Mucosa of gallbladder (tissue), 1 donor: ENCODE measurements around the gene GP1BB. TPM values are rescaled to one million over a fixed set of nuclear protein-coding genes. Genes with fewer than 3 reads are reported as not detected.
"Not testable (repeated sequence)": the region's sequence is repeated elsewhere in the genome, so short reads cannot be mapped to it uniquely, and the experiment has no call there.

Source experiments
- DNase-seq: peaks from one replicate; pipeline ENCODE4 v3.0.0-alpha.2; 2020; ENCODE audit warnings: low spot score
- total RNA-seq: library from RNA; stranded (reverse); gene quantifications from one replicate; pipeline ENCODE4 v1.2.1, GENCODE V29; 2021
- donor health status: DM: no; HTN: no; CAD: no.

GP1BB gene
- total RNA-seq, 1 donor from 2014 or later: 5.4 TPM

GRCh38 chr22:19693981-19694670 is 29.2 kb upstream of the GP1BB start:
- DNase-seq: no peak

GRCh38 chr22:19694696-19695095 is 28.6 kb upstream of the GP1BB start:
- no peak for DNase-seq

- DNase-seq: no peak
Measured at GRCh38 chr22:19696504-19697276, 26.6 kb upstream of the GP1BB start.

- not testable (repeated sequence) for DNase-seq
Measured at GRCh38 chr22:19697871-19698270, 25.5 kb upstream of the GP1BB start.

GRCh38 chr22:19700790-19701419 is 22.4 kb upstream of the GP1BB start:
- no peak for DNase-seq

GRCh38 chr22:19701420-19702145 is 21.8 kb upstream of the GP1BB start:
- no peak for DNase-seq

GRCh38 chr22:19703869-19704268 is 19.5 kb upstream of the GP1BB start:
- DNase-seq: no peak

- no peak for DNase-seq
Measured at GRCh38 chr22:19704355-19705015, 18.9 kb upstream of the GP1BB start.

GRCh38 chr22:19705181-19705934 is 18.0 kb upstream of the GP1BB start:
- DNase-seq: no peak

- no peak for DNase-seq
Measured at GRCh38 chr22:19706661-19707151, 16.6 kb upstream of the GP1BB start.

GRCh38 chr22:19707347-19708290 is 15.7 kb upstream of the GP1BB start:
- no peak for DNase-seq

GRCh38 chr22:19708321-19709011 is 14.9 kb upstream of the GP1BB start:
- DNase-seq: no peak

- DNase-seq: no peak
Measured at GRCh38 chr22:19709063-19709769, 14.1 kb upstream of the GP1BB start.

- no peak for DNase-seq
Measured at GRCh38 chr22:19710020-19710768, 13.1 kb upstream of the GP1BB start.

GRCh38 chr22:19710769-19711106 is 12.6 kb upstream of the GP1BB start:
- no peak for DNase-seq

GRCh38 chr22:19713245-19713644 is 10.1 kb upstream of the GP1BB start:
- no peak for DNase-seq

- no peak for DNase-seq
Measured at GRCh38 chr22:19713650-19714311, 9.6 kb upstream of the GP1BB start.
